ENCODE measurements around the gene ZMYM4.

Gene ZMYM4

DNA sequence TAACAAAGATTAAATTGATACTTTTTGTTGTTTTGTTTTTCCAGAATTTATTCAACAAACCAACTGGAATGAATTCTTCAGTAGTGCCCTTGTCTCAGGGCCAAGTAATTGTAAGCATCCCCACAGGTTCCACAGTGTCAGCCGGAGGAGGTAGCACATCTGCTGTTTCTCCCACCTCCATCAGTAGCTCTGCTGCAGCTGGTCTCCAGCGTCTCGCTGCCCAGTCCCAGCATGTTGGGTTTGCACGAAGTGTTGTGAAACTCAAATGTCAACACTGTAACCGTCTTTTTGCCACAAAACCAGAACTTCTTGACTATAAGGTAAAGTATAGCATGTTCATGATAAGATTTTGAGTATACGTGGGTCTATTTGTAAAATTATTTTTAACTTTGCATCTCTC is 118.5 kb downstream of the ZMYM4 start:
- no peaks in the 10 kb centered on the region for H3K4me1 ChIP-seq (ENCODE audit: control insufficient read depth, insufficient read depth, low read length, poor library complexity, severe bottlenecking)
- no peak overlapping the region for H3K27ac ChIP-seq (ENCODE audit: insufficient read depth, low read length, poor library complexity, severe bottlenecking)
- DNase-seq = no peak
- no peaks in the 10 kb centered on the region for H3K9me3 ChIP-seq (ENCODE audit: control insufficient read depth, low read length)
- no peak overlapping the region for H3K4me3 ChIP-seq (ENCODE audit: insufficient read depth, low read depth, low read length, poor library complexity, severe bottlenecking)
- peaks cover 18% of the 10 kb centered on the region for H3K36me3 ChIP-seq (ENCODE audit: control insufficient read depth, insufficient read depth, low read length)
- H3K27me3 ChIP-seq (replicated peaks; ENCODE audit: control insufficient read depth, insufficient read depth, low read length, poor library complexity, severe bottlenecking) = no peaks in the 10 kb centered on the region

DNA sequence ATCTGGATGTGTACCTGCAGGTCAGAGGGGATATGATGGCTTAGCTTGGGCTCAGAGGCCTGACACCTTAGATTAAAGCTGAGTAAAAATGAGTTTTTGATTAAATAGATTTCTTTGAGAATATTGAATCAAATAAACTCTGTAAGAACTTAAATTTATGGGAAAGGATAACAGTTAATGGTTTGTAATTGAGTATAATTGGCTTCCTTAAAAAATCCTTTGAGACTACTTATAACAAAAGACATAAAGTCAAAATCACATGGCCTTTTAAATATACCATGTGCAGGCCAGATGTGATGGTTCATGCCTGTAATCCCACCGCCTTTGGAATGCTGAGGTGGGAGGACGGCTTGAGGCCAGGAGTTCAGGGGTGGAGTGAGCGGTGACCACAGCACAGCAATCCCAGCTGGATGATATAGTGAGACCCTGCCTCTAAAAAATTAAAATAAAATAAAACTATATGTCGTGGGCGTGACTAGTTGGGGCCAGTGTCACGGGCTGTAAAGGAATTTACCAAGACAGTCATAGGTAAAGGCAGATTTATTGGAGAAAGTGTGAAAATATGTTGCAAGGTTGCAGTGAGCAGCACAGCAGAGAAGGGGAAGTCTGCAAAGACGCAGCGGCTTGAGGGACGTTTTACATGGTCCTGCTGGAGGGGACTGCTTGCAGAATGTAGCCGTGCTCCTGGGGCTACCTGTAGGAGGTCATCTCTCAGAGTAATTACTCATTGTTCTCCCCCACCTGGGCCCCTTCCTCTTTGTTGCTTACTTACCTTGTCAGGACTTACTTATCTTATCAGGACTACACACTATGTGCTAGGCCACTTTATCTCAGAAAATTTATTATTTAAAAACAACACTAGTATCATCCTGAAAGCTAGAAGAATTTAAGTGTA is 122.3 kb downstream of the ZMYM4 start:
- Histone ChIP-seq H3K36me3 (ENCODE audit: control insufficient read depth, insufficient read depth, low read length) (peaks cover 36% of the 10 kb centered on the region), H3K27me3 (replicated peaks; ENCODE audit: control insufficient read depth, insufficient read depth, low read length, poor library complexity, severe bottlenecking) (no peaks in the 10 kb centered on the region), H3K4me1 (ENCODE audit: control insufficient read depth, insufficient read depth, low read length, poor library complexity, severe bottlenecking) (no peaks in the 10 kb centered on the region), H3K9me3 (ENCODE audit: control insufficient read depth, low read length) (no peaks in the 10 kb centered on the region), H3K27ac (ENCODE audit: insufficient read depth, low read length, poor library complexity, severe bottlenecking) (no peak overlapping the region), H3K4me3 (ENCODE audit: insufficient read depth, low read depth, low read length, poor library complexity, severe bottlenecking) (no peak overlapping the region)
- DNase-seq = no peak

DNA sequence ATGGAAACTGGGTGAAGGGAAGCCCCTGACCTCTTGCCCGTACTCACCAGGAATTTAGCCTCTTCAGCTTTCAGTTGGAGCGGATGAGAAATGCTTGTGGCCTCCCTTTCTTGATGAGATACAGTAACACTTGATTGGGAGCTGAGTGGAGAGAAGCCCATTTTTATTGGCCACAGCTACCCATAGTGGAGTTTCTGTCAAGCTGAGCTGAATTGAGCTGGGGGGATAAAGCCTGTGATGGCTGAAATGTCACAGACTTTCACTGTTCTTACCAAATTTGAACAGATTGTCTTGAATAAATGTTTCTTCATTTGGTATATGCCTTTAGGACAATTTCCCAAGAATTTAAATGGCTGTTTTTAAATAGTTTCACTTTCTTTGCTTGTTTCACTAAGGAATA is 125.9 kb downstream of the ZMYM4 start:
- H3K36me3 ChIP-seq (ENCODE audit: control insufficient read depth, insufficient read depth, low read length) = peaks cover 44% of the 10 kb centered on the region
- no peak overlapping the region for H3K4me3 ChIP-seq (ENCODE audit: insufficient read depth, low read depth, low read length, poor library complexity, severe bottlenecking)
- no peaks in the 10 kb centered on the region for H3K27me3 ChIP-seq (replicated peaks; ENCODE audit: control insufficient read depth, insufficient read depth, low read length, poor library complexity, severe bottlenecking)
- no peaks in the 10 kb centered on the region for H3K4me1 ChIP-seq (ENCODE audit: control insufficient read depth, insufficient read depth, low read length, poor library complexity, severe bottlenecking)
- no peak for DNase-seq
- no peak overlapping the region for H3K27ac ChIP-seq (ENCODE audit: insufficient read depth, low read length, poor library complexity, severe bottlenecking)
- H3K9me3 ChIP-seq (ENCODE audit: control insufficient read depth, low read length) = no peaks in the 10 kb centered on the region

DNA sequence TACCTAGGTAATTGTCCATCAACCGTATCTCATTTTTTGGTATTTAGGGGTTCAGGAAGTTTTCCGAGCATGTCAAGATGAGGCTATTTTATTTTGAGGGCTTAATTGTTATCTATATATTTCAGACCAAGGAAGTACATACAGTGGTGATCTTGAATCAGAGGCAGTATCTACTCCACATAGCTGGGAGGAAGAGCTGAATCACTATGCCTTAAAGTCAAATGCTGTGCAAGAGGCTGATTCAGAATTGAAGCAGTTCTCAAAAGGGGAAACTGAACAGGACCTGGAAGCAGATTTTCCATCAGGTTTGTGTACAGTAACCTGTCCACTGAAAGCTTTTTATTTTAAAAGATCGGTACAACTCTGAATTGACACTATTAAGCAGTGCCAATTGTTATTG is 130.2 kb downstream of the ZMYM4 start:
- Histone ChIP-seq H3K4me1 (ENCODE audit: control insufficient read depth, insufficient read depth, low read length, poor library complexity, severe bottlenecking) (no peaks in the 10 kb centered on the region), H3K27me3 (replicated peaks; ENCODE audit: control insufficient read depth, insufficient read depth, low read length, poor library complexity, severe bottlenecking) (no peaks in the 10 kb centered on the region), H3K4me3 (ENCODE audit: insufficient read depth, low read depth, low read length, poor library complexity, severe bottlenecking) (no peak overlapping the region), H3K9me3 (ENCODE audit: control insufficient read depth, low read length) (no peaks in the 10 kb centered on the region), H3K27ac (ENCODE audit: insufficient read depth, low read length, poor library complexity, severe bottlenecking) (no peak overlapping the region), H3K36me3 (ENCODE audit: control insufficient read depth, insufficient read depth, low read length) (peaks cover 41% of the 10 kb centered on the region)
- no peak for DNase-seq

DNA sequence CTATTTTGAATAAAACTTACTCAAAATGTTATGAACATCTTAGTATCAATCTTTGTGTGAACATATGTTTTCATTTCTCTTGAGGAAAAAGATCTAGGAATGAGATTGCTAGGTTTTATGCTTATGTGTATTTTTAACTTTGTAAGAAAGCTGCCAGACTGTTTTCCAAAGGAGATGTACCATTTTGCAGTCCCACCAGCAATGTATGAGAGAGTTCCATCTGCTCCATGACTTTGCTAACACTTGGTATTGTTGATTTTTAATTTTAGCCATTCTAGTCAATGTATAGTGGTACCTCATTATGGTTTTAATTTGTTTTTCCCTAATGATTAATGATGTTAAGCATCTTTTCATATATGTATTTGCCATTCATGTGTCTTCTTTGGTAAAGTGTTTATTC is 132.5 kb downstream of the ZMYM4 start:
- Histone ChIP-seq H3K27ac (ENCODE audit: insufficient read depth, low read length, poor library complexity, severe bottlenecking) (no peak overlapping the region), H3K36me3 (ENCODE audit: control insufficient read depth, insufficient read depth, low read length) (peaks cover 39% of the 10 kb centered on the region), H3K27me3 (replicated peaks; ENCODE audit: control insufficient read depth, insufficient read depth, low read length, poor library complexity, severe bottlenecking) (no peaks in the 10 kb centered on the region), H3K9me3 (ENCODE audit: control insufficient read depth, low read length) (no peaks in the 10 kb centered on the region), H3K4me1 (ENCODE audit: control insufficient read depth, insufficient read depth, low read length, poor library complexity, severe bottlenecking) (no peaks in the 10 kb centered on the region), H3K4me3 (ENCODE audit: insufficient read depth, low read depth, low read length, poor library complexity, severe bottlenecking) (no peak overlapping the region)
- no peak for DNase-seq

DNA sequence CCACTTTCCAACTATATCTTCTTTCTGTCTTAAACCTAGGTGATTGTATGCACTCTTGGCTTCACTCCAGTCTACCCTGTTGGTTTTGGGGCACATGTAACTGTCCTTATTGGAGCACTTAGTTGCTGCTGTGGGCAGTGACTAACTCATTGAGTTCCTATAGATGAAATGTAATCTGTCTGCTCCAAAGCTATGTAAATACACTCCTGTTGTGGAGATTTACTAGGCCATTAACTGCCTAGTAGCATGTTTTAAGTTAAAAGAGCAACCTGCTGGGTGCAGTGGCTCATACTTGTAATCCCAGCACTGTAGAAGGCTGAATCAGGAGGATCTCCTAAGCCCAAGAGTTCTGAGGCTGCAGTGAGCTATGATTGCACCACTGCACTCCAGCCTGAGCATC is 137.6 kb downstream of the ZMYM4 start:
- Histone ChIP-seq H3K36me3 (ENCODE audit: control insufficient read depth, insufficient read depth, low read length) (peaks cover 41% of the 10 kb centered on the region), H3K27ac (ENCODE audit: insufficient read depth, low read length, poor library complexity, severe bottlenecking) (no peak overlapping the region)
- no peak for DNase-seq

DNA sequence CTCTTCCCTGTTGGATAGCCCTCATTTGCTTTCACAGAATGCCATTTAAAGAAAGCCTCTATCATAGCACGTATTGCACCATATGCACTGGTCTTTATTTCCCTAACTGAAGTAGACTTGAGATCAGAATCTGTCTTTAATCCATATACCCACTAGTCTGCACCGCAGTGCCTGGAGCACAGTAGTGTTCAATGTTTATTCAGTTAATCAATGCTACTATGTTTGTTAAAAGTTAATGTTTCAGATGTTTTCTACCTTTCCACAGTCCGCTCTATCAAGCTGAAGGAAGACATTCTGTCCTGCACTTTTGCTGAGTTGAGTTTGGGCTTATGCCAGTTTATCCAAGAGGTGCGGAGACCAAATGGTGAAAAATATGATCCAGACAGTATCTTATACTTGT is 139.2 kb downstream of the ZMYM4 start:
- H3K9me3 ChIP-seq (ENCODE audit: control insufficient read depth, low read length) = no peaks in the 10 kb centered on the region
- no peak for DNase-seq
- H3K4me1 ChIP-seq (ENCODE audit: control insufficient read depth, insufficient read depth, low read length, poor library complexity, severe bottlenecking) = no peaks in the 10 kb centered on the region
- no peaks in the 10 kb centered on the region for H3K27me3 ChIP-seq (replicated peaks; ENCODE audit: control insufficient read depth, insufficient read depth, low read length, poor library complexity, severe bottlenecking)
- H3K36me3 ChIP-seq (ENCODE audit: control insufficient read depth, insufficient read depth, low read length) = peaks cover 36% of the 10 kb centered on the region
- no peak overlapping the region for H3K27ac ChIP-seq (ENCODE audit: insufficient read depth, low read length, poor library complexity, severe bottlenecking)
- H3K4me3 ChIP-seq (ENCODE audit: insufficient read depth, low read depth, low read length, poor library complexity, severe bottlenecking) = no peak overlapping the region

More for the DNA sequence above, 137.6 kb downstream of the ZMYM4 start:
- H3K27me3 ChIP-seq (replicated peaks; ENCODE audit: control insufficient read depth, insufficient read depth, low read length, poor library complexity, severe bottlenecking) = no peaks in the 10 kb centered on the region
- no peak overlapping the region for H3K4me3 ChIP-seq (ENCODE audit: insufficient read depth, low read depth, low read length, poor library complexity, severe bottlenecking)
- no peaks in the 10 kb centered on the region for H3K4me1 ChIP-seq (ENCODE audit: control insufficient read depth, insufficient read depth, low read length, poor library complexity, severe bottlenecking)
- H3K9me3 ChIP-seq (ENCODE audit: control insufficient read depth, low read length) = no peaks in the 10 kb centered on the region

DNA sequence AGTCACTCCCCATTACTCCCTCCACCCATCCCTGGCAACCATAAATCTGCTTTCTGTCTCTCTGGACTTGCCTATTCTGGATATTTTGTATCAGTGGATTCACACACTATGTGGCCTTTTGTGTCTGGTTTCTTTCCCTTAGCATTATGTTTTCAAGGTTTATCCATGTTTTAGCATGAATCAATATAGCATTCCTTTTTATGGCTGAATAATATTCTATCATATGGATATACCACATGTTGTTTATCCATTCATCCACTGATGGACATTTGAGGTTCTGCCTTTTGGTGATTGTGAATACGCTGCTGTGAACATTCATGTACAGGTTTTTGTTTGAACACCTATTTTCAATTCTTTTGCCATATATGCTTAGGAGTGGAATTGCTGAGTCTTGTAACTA is 140.4 kb downstream of the ZMYM4 start:
- no peaks in the 10 kb centered on the region for H3K27me3 ChIP-seq (replicated peaks; ENCODE audit: control insufficient read depth, insufficient read depth, low read length, poor library complexity, severe bottlenecking)
- no peak overlapping the region for H3K27ac ChIP-seq (ENCODE audit: insufficient read depth, low read length, poor library complexity, severe bottlenecking)
- H3K4me3 ChIP-seq (ENCODE audit: insufficient read depth, low read depth, low read length, poor library complexity, severe bottlenecking) = no peak overlapping the region
- H3K36me3 ChIP-seq (ENCODE audit: control insufficient read depth, insufficient read depth, low read length) = peaks cover 36% of the 10 kb centered on the region
- H3K9me3 ChIP-seq (ENCODE audit: control insufficient read depth, low read length) = no peaks in the 10 kb centered on the region
- no peak for DNase-seq
- H3K4me1 ChIP-seq (ENCODE audit: control insufficient read depth, insufficient read depth, low read length, poor library complexity, severe bottlenecking) = no peaks in the 10 kb centered on the region

DNA sequence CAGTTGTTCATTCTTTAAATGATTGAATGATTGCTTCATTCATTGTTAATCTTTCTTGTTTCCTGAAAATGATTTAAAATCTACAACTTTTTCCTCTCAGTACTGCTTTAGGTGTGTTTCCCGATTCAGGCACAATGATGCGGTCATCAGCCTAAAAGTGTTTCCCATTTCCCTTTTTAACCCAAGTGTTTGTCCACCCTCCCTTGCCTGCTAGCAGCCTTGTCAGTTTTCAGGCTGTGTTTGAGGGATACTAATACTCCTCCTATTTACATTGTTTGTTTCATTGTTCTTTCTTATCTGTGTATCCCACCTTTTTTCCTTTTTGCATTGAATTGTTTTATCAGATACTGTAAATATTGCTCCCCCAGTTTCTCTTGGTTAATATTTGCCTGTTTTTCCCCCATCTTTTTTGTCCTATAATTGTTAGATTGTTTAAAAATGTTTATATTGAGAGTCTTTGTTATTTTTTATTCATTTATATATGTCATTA is 157.6 kb downstream of the ZMYM4 start:
- H3K27ac ChIP-seq (ENCODE audit: insufficient read depth, low read length, poor library complexity, severe bottlenecking) = no peak overlapping the region
- DNase-seq = no peak
- H3K9me3 ChIP-seq (ENCODE audit: control insufficient read depth, low read length) = no peaks in the 10 kb centered on the region
- no peak overlapping the region for H3K4me3 ChIP-seq (ENCODE audit: insufficient read depth, low read depth, low read length, poor library complexity, severe bottlenecking)
- H3K36me3 ChIP-seq (ENCODE audit: control insufficient read depth, insufficient read depth, low read length) = no peaks in the 10 kb centered on the region
- no peaks in the 10 kb centered on the region for H3K4me1 ChIP-seq (ENCODE audit: control insufficient read depth, insufficient read depth, low read length, poor library complexity, severe bottlenecking)
- H3K27me3 ChIP-seq (replicated peaks; ENCODE audit: control insufficient read depth, insufficient read depth, low read length, poor library complexity, severe bottlenecking) = no peaks in the 10 kb centered on the region

DNA sequence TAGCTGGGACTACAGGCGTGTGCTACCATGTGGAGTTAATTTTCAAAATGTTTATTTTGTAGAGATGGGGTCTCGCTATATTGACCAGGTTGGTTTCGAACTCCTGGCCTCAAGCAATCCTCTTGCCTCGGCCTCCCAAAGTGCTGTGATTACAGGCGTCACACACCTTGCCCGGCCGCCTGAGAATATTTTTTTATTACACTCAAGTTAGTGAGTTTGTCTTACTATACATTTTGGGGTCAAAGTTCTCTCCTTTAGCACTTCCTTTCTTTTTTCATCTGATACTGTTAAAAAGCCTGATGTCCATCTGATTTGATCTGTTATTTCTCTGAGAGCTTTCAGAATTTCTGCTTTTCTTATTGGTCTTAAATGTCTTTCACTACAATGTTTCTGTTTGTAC is 159.9 kb downstream of the ZMYM4 start:
- DNase-seq = no peak
- Histone ChIP-seq H3K4me1 (ENCODE audit: control insufficient read depth, insufficient read depth, low read length, poor library complexity, severe bottlenecking) (no peaks in the 10 kb centered on the region), H3K27me3 (replicated peaks; ENCODE audit: control insufficient read depth, insufficient read depth, low read length, poor library complexity, severe bottlenecking) (no peaks in the 10 kb centered on the region), H3K4me3 (ENCODE audit: insufficient read depth, low read depth, low read length, poor library complexity, severe bottlenecking) (no peak overlapping the region), H3K36me3 (ENCODE audit: control insufficient read depth, insufficient read depth, low read length) (peaks cover 2% of the 10 kb centered on the region), H3K9me3 (ENCODE audit: control insufficient read depth, low read length) (no peaks in the 10 kb centered on the region), H3K27ac (ENCODE audit: insufficient read depth, low read length, poor library complexity, severe bottlenecking) (no peak overlapping the region)
